GM10266 (cell line): Measurements from ENCODE around the gene ACVR2B.

ENCODE experiments used
- DNase-seq: peaks from one replicate; pipeline ENCODE4 v3.0.0; 2012; ENCODE audit errors: extremely low spot score
- CTCF ChIP-seq: IDR thresholded peaks from 2 replicates; pipeline ENCODE4 v1.5.1; 2012; ENCODE audit warnings: mild to moderate bottlenecking, low read depth; ENCODE audit not compliant: control insufficient read depth, insufficient read depth; ENCODE audit errors: missing control alignments

ACVR2B gene

GRCh38 chr3:38476157-38476756, 22.6 kb downstream of the ACVR2B start:
- TF ChIP-seq CTCF: no peak
- DNase-seq: no peak

- TF ChIP-seq CTCF: no peak
- DNase-seq: no peak
These were observed 23.5 kb downstream of the ACVR2B start for GRCh38 chr3:38477057-38477820.

GRCh38 chr3:38477839-38478450, 24.3 kb downstream of the ACVR2B start:
- no peak for DNase-seq
- TF ChIP-seq CTCF: no peak

GRCh38 chr3:38478901-38479300, 25.2 kb downstream of the ACVR2B start:
- DNase-seq: no peak
- TF ChIP-seq CTCF: no peak

GRCh38 chr3:38479431-38480092, 25.9 kb downstream of the ACVR2B start:
- TF ChIP-seq CTCF: peak; percentile 82
- DNase-seq: peak; percentile 74

- DNase-seq: no peak
- TF ChIP-seq CTCF: no peak
These were observed 26.4 kb downstream of the ACVR2B start for GRCh38 chr3:38480093-38480445.
